OCI-LY3 (cell line): ENCODE measurements around the gene ABLIM3.

Experiments used
- H2AFZ ChIP-seq: fragments of 200-600, 300-600 bp; shearing (Covaris generic); 2 replicates; pipeline ENCODE4 v1.6.0; 2014; ENCODE audit warnings: antibody characterized with exemption, low read depth, low read length
- H3K27ac ChIP-seq: fragments of 200-600, 300-600 bp; sonication (generic); 2 replicates; pipeline ENCODE4 v1.5.1; 2014; ENCODE audit warnings: mild to moderate bottlenecking, low read length, moderate library complexity, mixed read lengths
- H3K27me3 ChIP-seq: fragments of 200-600, 300-600 bp; sonication (generic); 2 replicates; pipeline ENCODE4 v1.6.1; 2014; ENCODE audit warnings: low read depth, low read length, mixed read lengths
- H3K36me3 ChIP-seq: fragments of 200-600, 300-600 bp; sonication (generic); replicated peaks from 2 replicates; pipeline ENCODE3; 2014; ENCODE audit warnings: low read depth, low read length, mixed read lengths
- H3K4me1 ChIP-seq: fragments of 300-600, 200-600 bp; sonication (generic); 2 replicates; pipeline ENCODE4 v1.6.1; 2014; ENCODE audit warnings: low read length, mixed read lengths
- H3K4me2 ChIP-seq: fragments of 200-600, 300-600 bp; sonication (generic); 2 replicates; pipeline ENCODE4 v1.6.1; 2014; ENCODE audit warnings: low read length, mixed read lengths
- H3K4me3 ChIP-seq: fragments of 300-600, 200-600 bp; sonication (generic); 2 replicates; pipeline ENCODE4 v1.5.1; 2014; ENCODE audit warnings: antibody characterized with exemption, mild to moderate bottlenecking, low read length, moderate library complexity
- H3K79me2 ChIP-seq: fragments of 300-600, 200-600 bp; shearing (Covaris generic); 2 replicates; pipeline ENCODE4 v1.6.1; 2014; ENCODE audit warnings: mild to moderate bottlenecking, low read length, mixed read lengths
- H3K9ac ChIP-seq: fragments of 300-600, 200-600 bp; shearing (Covaris generic); 2 replicates; pipeline ENCODE4 v1.6.0; 2014; ENCODE audit warnings: mild to moderate bottlenecking, low read length, moderate library complexity
- H3K9me3 ChIP-seq: fragments of 200-600, 300-600 bp; shearing (Covaris generic); 2 replicates; pipeline ENCODE4 v1.6.1; 2014; ENCODE audit warnings: low read length, mixed read lengths; ENCODE audit not compliant: insufficient read depth
- H4K20me1 ChIP-seq: fragments of 200-600, 300-600 bp; sonication (generic); 2 replicates; pipeline ENCODE4 v1.6.1; 2016; ENCODE audit warnings: low read length, mixed read lengths; ENCODE audit not compliant: insufficient read depth
- CTCF ChIP-seq: fragments of 200-600, 300-600 bp; sonication (generic); IDR thresholded peaks from 2 replicates; pipeline ENCODE4 v1.5.1; 2014; ENCODE audit warnings: antibody characterized with exemption, low read length, low read depth
- EZH2phosphoT487 ChIP-seq: fragments of 200-600 bp; shearing (Covaris generic); IDR thresholded peaks from 2 replicates; pipeline ENCODE4 v1.6.1; 2018; ENCODE audit warnings: antibody characterized with exemption, mixed run types, low read depth

ABLIM3 gene

GRCh38 chr5:149206524-149207141, 65.3 kb downstream of the ABLIM3 start:
- Histone ChIP-seq H3K79me2 (no peaks in the 10 kb centered on the region), H2AFZ (no peak overlapping the region), H3K9ac (no peak overlapping the region), H3K27me3 (no peaks in the 10 kb centered on the region), H3K36me3 (no peaks in the 10 kb centered on the region), H4K20me1 (no peaks in the 10 kb centered on the region), H3K9me3 (no peaks in the 10 kb centered on the region), H3K4me2 (no peak overlapping the region), H3K4me3 (no peak overlapping the region), H3K27ac (no peak overlapping the region), H3K4me1 (no peaks in the 10 kb centered on the region)
- TF ChIP-seq CTCF (no peak), EZH2phosphoT487 (no peak)

DNA sequence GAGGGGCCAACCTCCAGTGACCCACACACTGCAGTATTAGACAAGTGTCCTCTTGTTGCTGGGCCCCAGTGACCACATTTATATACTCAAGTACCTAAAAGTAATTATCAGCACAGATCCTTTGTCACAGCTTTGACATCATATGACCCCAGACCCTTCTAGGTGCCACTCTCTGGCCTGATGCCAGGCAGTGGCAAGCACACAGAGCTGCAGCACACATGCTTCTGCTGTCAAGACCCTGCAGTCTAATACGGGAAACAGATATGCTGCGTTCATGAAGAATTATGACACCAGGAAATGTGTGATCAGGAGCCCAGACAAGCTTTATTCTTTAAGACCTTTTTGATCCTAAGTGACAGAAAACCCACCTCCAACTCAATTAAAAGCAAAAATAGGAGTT, 66.5 kb downstream of the ABLIM3 start:
- Histone ChIP-seq H3K9ac (no peak overlapping the region), H3K4me3 (no peak overlapping the region), H3K79me2 (no peaks in the 10 kb centered on the region), H3K27me3 (no peaks in the 10 kb centered on the region), H2AFZ (no peak overlapping the region), H4K20me1 (no peaks in the 10 kb centered on the region), H3K27ac (no peak overlapping the region), H3K36me3 (no peaks in the 10 kb centered on the region), H3K9me3 (no peaks in the 10 kb centered on the region), H3K4me2 (no peak overlapping the region), H3K4me1 (no peaks in the 10 kb centered on the region)
- TF ChIP-seq EZH2phosphoT487 (no peak), CTCF (no peak)

- no peak overlapping the region for H3K9ac ChIP-seq
- no peaks in the 10 kb centered on the region for H3K9me3 ChIP-seq
- H3K27ac ChIP-seq = no peak overlapping the region
- H3K79me2 ChIP-seq = no peaks in the 10 kb centered on the region
- TF ChIP-seq EZH2phosphoT487 = no peak
- TF ChIP-seq CTCF = no peak
- H3K27me3 ChIP-seq = no peaks in the 10 kb centered on the region
- H3K4me3 ChIP-seq = no peak overlapping the region
- no peak overlapping the region for H2AFZ ChIP-seq
- H4K20me1 ChIP-seq = no peaks in the 10 kb centered on the region
- H3K4me2 ChIP-seq = no peak overlapping the region
- no peaks in the 10 kb centered on the region for H3K36me3 ChIP-seq
- H3K4me1 ChIP-seq = no peaks in the 10 kb centered on the region
Measured at GRCh38 chr5:149210225-149210624, 68.9 kb downstream of the ABLIM3 start.

DNA sequence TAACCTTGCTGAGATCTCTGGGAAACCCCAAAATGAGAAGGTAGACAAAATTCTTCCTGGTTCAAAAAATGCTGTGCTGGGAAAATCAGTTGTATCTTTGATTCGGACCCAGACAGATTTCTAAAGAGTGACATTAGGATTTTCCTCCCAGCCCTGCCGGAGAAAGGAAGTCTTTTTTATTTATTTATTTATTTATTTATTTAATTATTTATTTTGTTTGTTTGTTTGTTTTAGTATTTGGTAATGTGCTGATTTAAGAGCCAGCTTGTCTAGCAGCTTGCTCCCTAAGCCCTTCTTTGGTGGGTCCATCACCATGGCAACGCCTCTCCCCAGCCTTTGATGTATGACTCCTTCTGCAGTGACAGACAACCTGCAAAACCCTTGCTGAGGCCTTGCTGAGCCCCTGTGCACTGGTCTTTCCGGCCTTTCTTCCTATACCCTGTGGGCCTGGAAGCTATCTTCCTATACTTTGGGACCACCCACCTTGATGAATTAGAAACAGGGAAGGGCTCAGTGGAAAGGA, 69.7 kb downstream of the ABLIM3 start:
- H2AFZ ChIP-seq = no peak overlapping the region
- H3K4me1 ChIP-seq = no peaks in the 10 kb centered on the region
- no peak overlapping the region for H3K9ac ChIP-seq
- H4K20me1 ChIP-seq = no peaks in the 10 kb centered on the region
- no peak overlapping the region for H3K4me2 ChIP-seq
- H3K27me3 ChIP-seq = no peaks in the 10 kb centered on the region
- no peaks in the 10 kb centered on the region for H3K36me3 ChIP-seq
- H3K79me2 ChIP-seq = no peaks in the 10 kb centered on the region
- no peaks in the 10 kb centered on the region for H3K9me3 ChIP-seq
- TF ChIP-seq CTCF = no peak
- no peak for TF ChIP-seq EZH2phosphoT487
- H3K4me3 ChIP-seq = no peak overlapping the region
- H3K27ac ChIP-seq = no peak overlapping the region
